Rectal smooth muscle tissue (tissue), 1 donor: Measurements from ENCODE around the gene NAA15.
A peak's percentile ranks its signal among the peaks of the same experiment; 100 is the strongest.
"Not testable (repeated sequence)": the region's sequence is repeated elsewhere in the genome, so short reads cannot be mapped to it uniquely, and the experiment has no call there.

Source experiments
- H3K27ac ChIP-seq: one replicate; pipeline ENCODE4 v1.7.0; 2013; ENCODE audit warnings: low read depth, low read length, inconsistent platforms
- H3K27me3 ChIP-seq: one replicate; pipeline ENCODE4 v1.7.0; 2013; ENCODE audit warnings: low read length; ENCODE audit not compliant: control insufficient read depth, insufficient read depth
- H3K36me3 ChIP-seq: one replicate; pipeline ENCODE4 v1.7.0; 2013; ENCODE audit warnings: low read length; ENCODE audit not compliant: control insufficient read depth, insufficient read depth
- H3K4me1 ChIP-seq: one replicate; pipeline ENCODE4 v1.7.0; 2013; ENCODE audit warnings: low read length; ENCODE audit not compliant: control insufficient read depth, insufficient read depth
- H3K4me3 ChIP-seq: one replicate; pipeline ENCODE4 v1.7.0; 2013; ENCODE audit warnings: low read length
- H3K9ac ChIP-seq: one replicate; pipeline ENCODE4 v1.7.0; 2013; ENCODE audit warnings: low read length

The NAA15 gene

DNA sequence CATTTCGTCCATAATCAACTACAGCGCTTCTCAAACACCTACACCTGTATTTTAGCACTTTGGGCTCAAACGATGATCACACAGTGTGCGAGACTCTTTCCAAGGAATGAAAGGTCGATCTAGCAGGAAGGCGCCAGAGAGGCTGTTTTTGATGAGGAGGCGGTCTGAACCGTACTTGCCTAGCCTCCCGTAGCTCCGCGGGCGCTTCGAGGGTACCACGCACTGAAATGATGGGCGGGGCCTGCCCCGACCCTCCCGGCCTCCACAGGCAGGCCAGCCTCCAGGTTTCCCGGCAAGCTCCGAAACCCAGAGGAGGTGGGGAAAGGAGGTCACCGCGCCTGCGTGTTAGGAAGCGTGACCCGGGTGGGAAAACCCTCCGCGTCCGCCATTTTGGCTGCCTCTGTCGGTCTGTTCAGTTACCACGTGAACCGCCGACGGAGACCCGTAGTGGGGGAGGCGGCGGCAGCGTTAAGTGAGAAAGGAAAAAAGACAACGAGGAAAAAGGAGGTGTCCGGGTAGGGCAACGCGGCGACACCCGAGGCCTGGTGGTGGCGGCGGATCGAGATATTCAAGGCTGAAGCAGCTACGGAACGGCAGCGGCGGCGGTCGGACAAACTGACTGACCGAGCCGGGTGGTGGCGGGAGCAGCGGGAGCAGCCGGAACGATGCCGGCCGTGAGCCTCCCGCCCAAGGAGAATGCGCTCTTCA is at the start of gene NAA15:
TSS of gene NAA15 (plus strand) at position 393 of the 708 bp plus-strand sequence. CDS start at position 666, 273 bp downstream.
- Histone ChIP-seq H3K9ac (peak within 1 kb of the TSS; percentile 100), H3K4me1 (peaks cover 17% of the 10 kb centered on the region), H3K36me3 (peaks cover 4% of the 10 kb centered on the region), H3K27ac (peak within 1 kb of the TSS; percentile 98), H3K27me3 (no peaks in the 10 kb centered on the region), H3K4me3 (peak within 1 kb of the TSS; percentile 96)

DNA sequence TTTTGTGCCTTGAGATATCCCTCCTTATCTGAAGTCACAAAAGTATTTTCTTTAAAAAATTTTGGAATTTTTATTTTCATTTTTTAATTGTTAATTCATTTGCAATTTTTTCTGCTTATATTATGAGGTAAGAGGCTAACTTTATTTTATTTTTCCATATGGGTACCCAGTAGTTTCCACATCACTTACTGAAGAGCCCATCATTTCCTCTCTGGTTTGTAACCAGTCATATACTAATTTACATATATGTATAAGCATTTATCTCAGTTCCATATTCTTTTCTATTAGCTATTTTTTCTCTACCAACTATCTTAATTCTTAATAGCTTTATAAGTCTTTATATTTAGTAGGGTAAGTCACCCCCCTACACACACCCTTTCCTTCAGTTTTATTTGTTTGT is 48.3 kb upstream of the NAA15 start:
- H3K27me3 ChIP-seq = no peaks in the 10 kb centered on the region
- H3K36me3 ChIP-seq = no peaks in the 10 kb centered on the region
- no peak overlapping the region for H3K4me3 ChIP-seq
- no peak overlapping the region for H3K27ac ChIP-seq
- no peaks in the 10 kb centered on the region for H3K4me1 ChIP-seq
- H3K9ac ChIP-seq = no peak overlapping the region

GRCh38 chr4:139253713-139254112 is 47.6 kb upstream of the NAA15 start:
- H3K27me3 ChIP-seq = no peaks in the 10 kb centered on the region
- H3K4me1 ChIP-seq = no peaks in the 10 kb centered on the region
- no peak overlapping the region for H3K27ac ChIP-seq
- no peak overlapping the region for H3K9ac ChIP-seq
- H3K36me3 ChIP-seq = no peaks in the 10 kb centered on the region
- no peak overlapping the region for H3K4me3 ChIP-seq

GRCh38 chr4:139255581-139255980 is 45.7 kb upstream of the NAA15 start:
- H3K9ac ChIP-seq, H3K4me3 ChIP-seq, H3K36me3 ChIP-seq, H3K27me3 ChIP-seq, H3K4me1 ChIP-seq, H3K27ac ChIP-seq: not testable (repeated sequence)

- no peaks in the 10 kb centered on the region for H3K4me1 ChIP-seq
- H3K4me3 ChIP-seq = no peak overlapping the region
- no peaks in the 10 kb centered on the region for H3K36me3 ChIP-seq
- no peaks in the 10 kb centered on the region for H3K27me3 ChIP-seq
- H3K27ac ChIP-seq = no peak overlapping the region
- H3K9ac ChIP-seq = no peak overlapping the region
Measured at GRCh38 chr4:139256349-139256748, 45.0 kb upstream of the NAA15 start.

- H3K4me3 ChIP-seq = no peak overlapping the region
- H3K4me1 ChIP-seq = no peaks in the 10 kb centered on the region
- no peak overlapping the region for H3K9ac ChIP-seq
- no peaks in the 10 kb centered on the region for H3K36me3 ChIP-seq
- H3K27ac ChIP-seq = no peak overlapping the region
- no peaks in the 10 kb centered on the region for H3K27me3 ChIP-seq
Measured at GRCh38 chr4:139265654-139266053, 35.7 kb upstream of the NAA15 start.

GRCh38 chr4:139266208-139266582 is 35.1 kb upstream of the NAA15 start:
- H3K27me3 ChIP-seq = no peaks in the 10 kb centered on the region
- peak overlapping the region; percentile 25 for H3K27ac ChIP-seq
- H3K4me3 ChIP-seq = peak overlapping the region; percentile 55
- no peaks in the 10 kb centered on the region for H3K4me1 ChIP-seq
- no peak overlapping the region for H3K9ac ChIP-seq
- H3K36me3 ChIP-seq = no peaks in the 10 kb centered on the region

- Histone ChIP-seq H3K4me3 (peak overlapping the region; percentile 55), H3K27ac (peak overlapping the region; percentile 25), H3K36me3 (no peaks in the 10 kb centered on the region), H3K4me1 (no peaks in the 10 kb centered on the region), H3K9ac (no peak overlapping the region), H3K27me3 (no peaks in the 10 kb centered on the region)
Measured at GRCh38 chr4:139266583-139267257, 34.6 kb upstream of the NAA15 start.

DNA sequence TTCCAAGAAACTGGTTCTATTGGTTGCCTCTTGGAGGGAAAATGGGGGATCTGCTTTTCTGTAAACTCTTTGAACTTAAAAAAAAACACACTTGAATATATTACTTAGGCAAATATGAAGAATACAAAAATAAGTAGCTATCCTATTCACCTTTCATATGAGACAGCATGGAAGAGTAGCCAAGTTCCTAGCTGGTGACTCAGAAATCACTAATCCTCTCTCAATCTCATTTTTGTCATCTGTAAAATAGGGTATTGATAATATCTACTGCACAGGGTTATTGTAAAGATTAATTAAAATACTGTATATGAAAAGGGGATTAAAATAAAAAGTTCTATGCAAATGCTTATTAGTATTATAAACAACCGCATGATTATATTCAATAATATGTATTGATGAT is 34.0 kb upstream of the NAA15 start:
- no peak overlapping the region for H3K9ac ChIP-seq
- H3K4me1 ChIP-seq = no peaks in the 10 kb centered on the region
- no peaks in the 10 kb centered on the region for H3K36me3 ChIP-seq
- H3K27ac ChIP-seq = no peak overlapping the region
- no peak overlapping the region for H3K4me3 ChIP-seq
- H3K27me3 ChIP-seq = no peaks in the 10 kb centered on the region

DNA sequence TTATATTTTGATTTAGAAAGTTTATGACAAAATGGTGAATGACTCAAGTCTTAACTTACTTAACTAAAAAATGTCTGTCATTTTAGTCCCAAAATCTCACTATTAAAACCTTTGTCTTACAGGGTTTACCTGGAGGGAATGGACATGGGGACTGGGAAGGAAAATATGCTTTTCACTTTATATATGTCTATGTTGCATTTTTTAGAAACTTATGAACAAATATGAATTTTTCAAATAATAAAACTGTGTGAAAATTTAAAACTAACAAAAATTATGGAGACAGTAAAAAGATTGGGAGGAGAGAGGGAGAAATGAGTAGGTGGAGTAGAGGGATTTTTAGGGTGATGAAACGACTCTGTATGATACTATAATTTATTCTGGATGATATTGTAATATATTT is 27.5 kb upstream of the NAA15 start:
- H3K27me3 ChIP-seq = no peaks in the 10 kb centered on the region
- H3K4me1 ChIP-seq = no peaks in the 10 kb centered on the region
- H3K4me3 ChIP-seq = no peak overlapping the region
- no peak overlapping the region for H3K9ac ChIP-seq
- H3K36me3 ChIP-seq = no peaks in the 10 kb centered on the region
- no peak overlapping the region for H3K27ac ChIP-seq

DNA sequence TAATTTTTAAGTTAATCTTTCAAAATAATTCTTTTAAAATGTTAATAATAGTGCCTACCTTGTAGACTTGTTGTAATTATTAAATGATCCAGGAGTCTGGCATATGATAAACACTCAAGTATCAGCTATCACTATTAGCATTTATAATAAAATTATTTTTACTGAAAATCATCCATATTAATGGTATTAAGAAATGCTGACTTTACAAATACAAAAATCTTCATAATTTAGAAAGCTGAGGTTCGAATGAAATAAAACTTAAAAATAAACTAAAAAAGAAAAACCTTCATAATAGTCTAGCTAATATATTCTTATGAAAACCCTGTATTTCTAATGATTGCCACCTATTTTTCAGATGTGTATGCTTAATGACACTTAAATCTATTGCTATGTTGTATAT is 26.5 kb upstream of the NAA15 start:
- Histone ChIP-seq H3K27ac (no peak overlapping the region), H3K27me3 (no peaks in the 10 kb centered on the region), H3K36me3 (no peaks in the 10 kb centered on the region), H3K4me3 (no peak overlapping the region), H3K4me1 (no peaks in the 10 kb centered on the region), H3K9ac (no peak overlapping the region)

GRCh38 chr4:139275281-139275735 is 26.0 kb upstream of the NAA15 start:
- no peaks in the 10 kb centered on the region for H3K27me3 ChIP-seq
- no peaks in the 10 kb centered on the region for H3K4me1 ChIP-seq
- no peak overlapping the region for H3K4me3 ChIP-seq

DNA sequence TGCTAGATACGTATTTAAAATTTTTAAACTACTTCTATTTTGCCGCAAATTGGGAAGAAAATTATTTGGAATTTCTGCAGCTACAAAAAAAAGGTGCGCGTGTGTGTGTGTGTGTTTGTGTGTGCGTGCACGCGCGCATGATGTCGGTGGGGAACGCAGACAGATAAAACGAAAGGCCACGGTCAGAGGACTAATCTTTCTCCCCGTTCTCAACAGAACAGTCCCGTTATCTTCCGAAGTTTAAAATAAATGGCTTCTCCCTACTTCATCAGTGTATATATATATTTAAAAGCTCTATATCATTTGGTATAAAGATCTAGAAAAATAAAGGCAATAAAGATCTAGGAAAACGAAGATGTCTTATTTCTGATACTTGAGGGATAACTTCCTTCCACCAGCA is 22.8 kb upstream of the NAA15 start:
- Histone ChIP-seq H3K36me3 (no peaks in the 10 kb centered on the region), H3K4me1 (no peaks in the 10 kb centered on the region), H3K4me3 (no peak overlapping the region), H3K27me3 (no peaks in the 10 kb centered on the region), H3K9ac (no peak overlapping the region), H3K27ac (no peak overlapping the region)

More at GRCh38 chr4:139275281-139275735, 26.0 kb upstream of the NAA15 start:
- no peak overlapping the region for H3K9ac ChIP-seq
- H3K27ac ChIP-seq = no peak overlapping the region
- H3K36me3 ChIP-seq = no peaks in the 10 kb centered on the region
